Inflammatory macrophage treated with lipopolysaccharide for 4 hours (primary cell): Measurements from ENCODE around the gene EIF1.
"Not testable (repeated sequence)": the region's sequence is repeated elsewhere in the genome, so short reads cannot be mapped to it uniquely, and the experiment has no call there.

Experiments used
- DNase-seq: peaks from one replicate; pipeline ENCODE4 v3.0.0-alpha.2; 2020

Gene EIF1

DNA sequence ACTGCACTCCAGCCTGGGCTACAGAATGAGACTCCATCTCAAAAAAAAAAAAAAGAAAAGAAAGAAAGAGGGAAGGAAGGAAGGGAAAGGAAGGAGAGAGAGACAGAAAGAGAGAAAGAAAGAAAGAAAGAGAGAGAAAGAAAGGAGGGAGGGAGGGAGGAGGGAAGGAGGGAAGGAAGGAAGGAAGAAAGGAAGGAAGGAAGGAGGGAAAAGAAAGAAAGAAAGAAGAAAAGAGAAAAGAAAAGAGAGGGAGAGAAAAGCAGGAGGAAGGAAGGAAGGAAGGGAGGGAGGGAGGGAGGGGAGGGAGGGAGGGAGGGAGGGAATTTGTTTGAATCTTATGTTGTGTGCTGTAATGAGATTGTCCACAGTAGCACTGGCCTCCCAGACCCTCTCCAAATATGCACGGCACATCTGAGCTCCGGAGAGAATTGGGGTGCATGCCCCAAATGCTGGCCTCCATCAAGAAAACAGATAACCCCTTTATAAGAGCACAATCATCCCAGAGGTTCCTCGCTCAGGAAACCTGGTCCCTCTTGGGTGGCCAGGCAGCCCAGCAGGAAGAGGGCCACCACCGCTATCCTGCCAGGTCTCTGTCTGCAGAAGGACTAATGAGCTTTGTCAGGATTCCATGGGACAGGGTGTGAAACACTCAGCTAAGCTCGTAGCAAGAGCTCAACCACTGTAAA is 8.8 kb upstream of the EIF1 start:
- no peak for DNase-seq

DNA sequence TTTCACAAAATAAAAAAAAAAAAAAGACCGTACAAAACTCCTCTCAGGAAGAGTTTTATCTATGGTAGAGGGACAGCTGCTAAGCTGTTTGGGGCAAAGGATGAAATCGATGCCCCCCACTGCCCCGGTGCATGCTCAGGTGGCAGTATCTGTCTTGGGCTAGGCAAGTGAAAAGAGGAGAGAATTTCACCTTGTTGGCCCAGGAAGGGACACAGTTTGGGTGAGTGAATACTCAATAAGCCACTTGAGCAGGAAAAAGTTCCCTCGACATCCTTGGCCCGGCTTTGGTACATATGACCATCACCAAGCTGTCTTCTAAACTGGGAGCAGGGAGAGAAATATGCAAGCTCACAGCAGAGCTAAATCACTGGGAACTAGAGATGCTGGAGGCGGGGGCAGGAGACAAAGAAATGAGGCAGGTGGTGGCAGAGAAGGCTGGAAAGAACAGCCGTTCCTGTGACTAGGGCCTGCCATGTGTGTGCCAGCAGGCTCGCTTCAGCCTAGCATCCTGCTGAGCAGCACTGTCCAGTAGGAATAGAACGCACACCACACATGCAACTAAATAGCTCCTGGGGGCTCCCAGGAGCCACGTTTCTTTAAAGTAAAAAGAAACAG is 8.2 kb upstream of the EIF1 start:
- no peak for DNase-seq

DNA sequence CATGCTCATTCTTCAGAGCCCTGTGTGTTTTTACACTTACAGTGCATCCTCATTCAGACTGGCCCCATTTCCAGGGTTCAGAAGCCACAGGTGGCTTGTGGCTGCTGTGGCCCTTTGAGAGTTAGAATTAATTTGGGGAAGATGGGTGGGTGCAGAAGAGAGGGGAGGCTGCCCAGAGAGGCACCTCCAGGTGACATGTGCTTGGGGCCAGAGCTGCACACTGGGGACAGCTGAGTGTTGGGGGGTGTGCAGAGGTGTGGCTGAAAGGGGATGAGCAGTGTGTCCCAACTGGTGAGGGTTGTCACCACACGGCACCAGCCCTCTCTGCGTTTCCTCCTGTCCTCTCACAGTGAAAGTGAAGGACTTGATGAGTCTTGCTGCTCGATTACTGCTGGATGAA is 6.9 kb upstream of the EIF1 start:
- peak; percentile 18 for DNase-seq

DNA sequence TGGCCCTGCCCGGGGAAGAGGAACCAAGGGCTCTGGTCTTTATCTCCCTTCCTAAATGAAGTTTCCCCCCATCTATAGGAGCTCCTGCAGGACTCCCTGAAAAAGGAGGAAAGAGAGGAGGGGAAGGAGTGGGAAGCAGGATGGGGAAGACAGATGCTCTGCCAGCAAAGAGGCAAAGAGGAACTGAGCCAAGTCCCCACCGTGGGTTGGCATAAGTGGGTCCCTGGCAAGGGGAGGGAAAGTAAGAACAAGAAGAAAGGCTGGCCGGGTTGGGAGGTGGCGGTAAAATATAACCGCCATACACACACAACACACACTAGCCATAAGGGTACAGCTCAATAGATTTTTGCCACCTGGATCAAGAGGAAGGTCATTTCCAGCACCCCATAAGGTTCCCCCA is 6.1 kb upstream of the EIF1 start:
- peak; percentile 52 for DNase-seq

DNA sequence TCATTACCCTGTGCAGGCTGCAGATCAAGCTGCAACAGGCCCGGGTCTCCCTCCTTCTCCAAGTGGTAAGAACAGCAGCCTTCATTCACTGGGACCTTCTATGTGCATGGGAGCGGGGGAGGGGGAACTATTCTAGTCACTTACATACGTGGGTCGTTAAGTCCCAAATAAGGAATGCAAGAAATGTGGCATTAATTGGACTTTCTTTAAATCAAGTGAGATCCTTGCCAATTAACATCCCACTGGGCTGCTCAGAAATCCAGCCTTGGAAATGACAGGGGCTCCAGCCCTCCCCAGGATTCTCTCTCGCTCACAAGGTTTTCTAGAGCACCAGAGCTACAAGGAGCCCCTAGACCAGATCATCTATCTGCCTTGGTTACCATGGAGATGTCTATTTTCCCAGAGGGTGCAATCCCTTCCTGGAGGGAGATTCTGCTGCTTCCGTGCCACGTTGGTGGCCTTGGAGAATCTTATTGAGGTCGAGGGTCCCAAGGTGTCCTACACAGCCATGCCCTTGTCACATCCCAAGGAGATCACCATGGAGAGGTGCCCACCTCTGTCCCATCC is 5.2 kb upstream of the EIF1 start:
- no peak for DNase-seq

DNA sequence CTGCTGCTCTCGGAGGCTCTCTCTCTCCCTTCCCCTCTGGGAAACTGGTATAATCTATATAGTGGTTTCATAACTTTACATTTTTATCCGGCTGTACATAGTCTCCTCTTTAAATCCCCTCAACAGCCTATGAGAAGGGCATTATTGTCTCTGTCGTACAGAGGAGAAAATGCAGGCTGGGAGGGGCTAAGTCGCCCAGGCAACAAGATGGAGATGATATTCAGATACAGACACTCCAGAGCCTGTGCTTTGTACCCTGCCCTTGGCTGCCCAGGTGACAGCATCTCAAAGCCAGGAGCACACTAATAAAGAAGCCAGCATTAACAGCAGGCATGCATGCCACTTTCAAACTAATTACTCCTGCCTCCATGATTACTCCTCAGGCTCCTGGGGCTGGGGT is 4.7 kb upstream of the EIF1 start:
- no peak for DNase-seq

DNA sequence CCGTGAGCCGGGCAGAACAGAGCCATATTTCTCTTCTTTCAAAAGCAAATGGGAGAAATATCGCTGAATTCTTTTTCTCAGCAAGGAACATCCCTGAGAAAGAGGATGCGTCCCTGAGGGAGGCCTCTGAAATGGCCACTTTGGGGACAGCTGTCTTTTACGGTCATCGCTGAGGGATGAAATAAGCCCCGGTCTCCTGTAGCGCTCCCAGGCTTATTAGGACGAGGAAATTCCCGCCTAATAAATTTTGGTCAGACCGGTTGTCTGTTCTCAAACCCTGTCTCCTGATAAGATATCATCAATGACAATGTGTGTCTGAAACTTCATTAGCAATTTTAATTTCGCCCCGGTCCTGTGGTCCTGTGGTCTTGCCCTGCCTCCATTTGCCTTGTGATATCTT is 2.9 kb upstream of the EIF1 start:
- DNase-seq: not testable (repeated sequence)

DNA sequence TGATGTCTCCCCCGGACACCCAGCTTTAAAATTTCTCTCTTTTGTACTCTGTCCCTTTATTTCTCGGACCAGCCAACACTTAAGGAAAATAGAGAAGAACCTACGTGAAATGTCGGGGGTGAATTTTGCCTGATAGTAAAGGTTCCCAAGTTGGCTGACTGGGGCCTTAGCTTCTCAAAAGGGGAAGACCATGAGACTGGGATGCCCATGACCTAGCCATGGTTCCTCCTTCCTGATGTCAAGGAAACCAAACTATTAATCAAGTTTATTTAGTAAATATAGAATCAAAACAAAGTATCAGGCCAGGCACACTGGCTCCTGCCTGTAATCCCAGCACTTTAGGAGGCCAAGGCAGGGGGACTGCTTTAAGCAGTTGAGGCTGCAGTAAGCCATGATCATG is 2.4 kb upstream of the EIF1 start:
- DNase-seq: peak; percentile 68

DNA sequence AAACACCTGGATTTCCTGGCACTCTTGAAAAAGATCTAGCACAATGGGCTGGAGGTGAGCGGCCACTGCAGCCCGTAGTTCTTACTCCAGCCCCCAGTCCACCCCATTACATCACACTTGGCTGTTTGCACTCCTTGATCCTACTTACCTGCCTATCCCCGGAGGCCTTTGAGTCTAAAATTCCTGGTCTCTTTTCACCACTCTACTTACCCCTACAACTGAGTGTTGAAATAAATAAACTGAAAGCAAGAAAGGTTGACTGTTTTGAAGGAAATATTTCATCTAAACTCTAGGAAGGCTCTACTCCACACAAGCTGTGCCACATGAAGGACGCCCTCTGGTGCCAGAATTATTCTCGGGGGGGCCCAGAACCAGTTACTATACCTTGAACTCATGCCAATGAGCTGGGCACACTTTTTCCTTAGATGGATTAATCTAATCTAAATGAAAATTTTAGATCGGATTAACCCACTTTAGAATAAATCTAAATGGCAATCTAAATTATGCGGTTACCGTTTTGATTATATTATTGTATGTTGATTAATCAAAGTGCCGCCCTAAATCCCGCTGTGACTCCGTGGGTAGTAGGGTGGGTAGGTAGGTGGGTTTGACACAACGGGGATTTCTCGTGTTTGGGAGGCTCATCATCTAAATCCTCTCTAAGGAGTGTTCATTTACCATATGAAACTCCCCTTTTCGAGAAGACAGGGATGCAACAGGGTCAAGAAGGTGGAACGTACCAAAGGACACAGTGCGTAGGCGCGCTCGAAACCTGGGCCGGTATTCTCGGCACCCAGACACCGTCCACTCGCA is 651 bp upstream of the EIF1 start:
- peak; percentile 48 for DNase-seq

DNA sequence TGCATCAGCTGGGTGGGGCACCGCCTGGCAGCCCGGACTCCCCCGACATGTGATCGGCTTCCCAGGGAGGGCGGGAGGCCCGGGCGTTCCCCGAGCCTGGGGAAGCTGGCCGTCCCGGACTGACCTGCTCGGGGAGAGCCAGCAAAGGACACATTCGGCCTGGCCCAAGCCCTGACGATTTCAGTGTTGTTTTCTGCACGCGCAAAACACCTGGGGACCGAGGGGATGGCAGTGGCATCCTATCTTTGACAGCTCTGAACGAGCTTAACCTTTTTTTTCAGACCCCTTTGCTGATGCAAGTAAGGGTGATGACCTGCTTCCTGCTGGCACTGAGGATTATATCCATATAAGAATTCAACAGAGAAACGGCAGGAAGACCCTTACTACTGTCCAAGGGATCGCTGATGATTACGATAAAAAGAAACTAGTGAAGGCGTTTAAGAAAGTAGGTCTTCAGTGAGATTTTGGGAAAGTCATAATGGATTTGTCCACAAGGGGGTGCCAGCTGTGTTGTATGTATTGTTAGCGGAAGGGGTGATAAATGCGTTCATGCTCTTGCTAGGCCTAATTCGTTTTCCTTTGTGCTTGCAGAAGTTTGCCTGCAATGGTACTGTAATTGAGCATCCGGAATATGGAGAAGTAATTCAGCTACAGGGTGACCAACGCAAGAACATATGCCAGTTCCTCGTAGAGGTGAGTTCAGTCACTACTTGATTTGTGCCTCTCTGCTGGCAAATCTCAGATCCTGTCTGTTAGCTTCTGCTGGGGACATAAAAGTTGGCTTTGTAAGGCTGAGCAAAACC is 1.0 kb downstream of the EIF1 start:
- DNase-seq: peak; percentile 78

DNA sequence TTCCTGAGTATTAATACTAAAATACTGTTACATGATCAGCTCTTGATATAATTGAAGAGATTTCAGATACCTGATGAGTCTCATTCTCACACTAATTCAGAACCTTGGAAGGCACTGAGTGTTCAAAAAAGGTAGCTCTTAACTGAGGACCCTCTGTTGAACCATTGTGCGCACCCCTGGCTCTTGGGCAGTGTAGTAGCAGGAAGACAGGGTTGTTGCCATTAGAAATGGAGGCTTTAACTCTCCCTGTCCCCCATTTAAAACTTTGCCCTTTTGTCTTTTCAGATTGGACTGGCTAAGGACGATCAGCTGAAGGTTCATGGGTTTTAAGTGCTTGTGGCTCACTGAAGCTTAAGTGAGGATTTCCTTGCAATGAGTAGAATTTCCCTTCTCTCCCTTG is 1.8 kb downstream of the EIF1 start:
- DNase-seq: no peak

DNA sequence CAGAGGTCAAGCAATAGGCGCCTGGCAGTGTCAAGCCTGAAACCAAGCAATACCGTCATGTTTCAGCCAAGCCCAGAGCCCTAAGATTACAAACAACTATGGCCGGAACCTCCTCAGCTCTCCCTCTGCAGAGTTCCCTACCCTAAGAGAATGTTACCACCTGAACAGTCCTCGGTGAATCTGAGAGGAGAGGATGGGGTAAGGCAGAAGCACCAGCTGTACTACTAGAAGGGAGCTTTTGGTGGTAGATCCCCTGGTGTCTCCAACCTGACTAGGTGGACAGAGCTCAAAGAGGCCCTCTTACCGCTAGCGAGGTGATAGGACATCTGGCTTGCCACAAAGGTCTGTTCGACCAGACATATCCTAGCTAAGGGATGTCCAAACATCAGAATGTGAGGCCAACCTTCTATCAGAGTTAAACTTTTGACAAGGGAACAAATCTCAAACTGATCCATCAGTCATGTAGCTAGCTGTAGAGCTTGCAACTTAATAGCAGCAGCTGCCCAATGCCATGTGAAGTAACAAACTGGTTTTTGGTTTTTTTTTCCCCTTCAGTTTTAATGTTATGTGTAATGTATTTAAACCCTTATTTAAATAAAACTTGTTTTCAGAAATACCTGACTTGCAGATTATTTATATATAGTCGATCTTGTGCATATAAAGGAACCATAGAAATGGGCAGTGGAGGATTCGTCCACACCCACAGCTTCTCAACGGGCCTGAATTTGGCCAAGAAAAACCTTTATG is 2.5 kb downstream of the EIF1 start:
- DNase-seq: no peak

DNA sequence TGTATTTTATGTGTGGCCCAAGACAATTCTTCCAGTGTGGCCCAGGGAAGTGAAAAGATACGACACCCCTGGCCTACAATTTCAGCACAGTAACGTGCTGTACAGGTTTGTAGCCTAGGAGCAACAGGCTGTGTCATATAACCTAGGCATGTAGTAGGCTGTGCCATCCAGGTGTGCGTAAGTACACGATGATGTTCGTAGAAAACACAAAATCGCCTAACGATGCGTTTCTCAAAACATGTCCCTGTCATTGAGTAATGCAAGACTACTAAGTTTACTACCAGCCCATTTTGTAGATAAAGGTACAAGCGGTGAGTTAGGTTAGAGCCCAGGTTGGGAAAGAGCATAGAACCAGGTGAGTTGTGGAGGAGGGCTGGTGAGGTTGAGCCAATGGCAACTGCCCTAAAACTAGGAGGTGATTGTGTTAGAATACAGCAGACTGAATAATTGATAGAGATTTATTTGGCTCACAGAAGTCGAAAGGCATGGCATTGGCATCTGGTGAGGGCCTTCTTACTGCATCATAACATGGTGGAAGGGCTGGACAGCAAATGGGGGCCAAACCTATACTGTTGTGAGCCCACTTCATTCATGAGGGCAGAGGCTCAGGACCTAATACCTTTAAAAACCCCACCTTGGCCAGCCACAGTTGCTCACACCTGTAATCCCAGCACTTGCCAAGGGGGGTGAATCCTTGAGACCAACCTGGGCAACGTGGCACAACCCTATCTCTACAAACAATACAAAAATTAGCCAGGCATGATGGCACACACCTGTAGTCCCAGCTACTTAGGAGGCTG is 4.2 kb downstream of the EIF1 start:
- DNase-seq: no peak

DNA sequence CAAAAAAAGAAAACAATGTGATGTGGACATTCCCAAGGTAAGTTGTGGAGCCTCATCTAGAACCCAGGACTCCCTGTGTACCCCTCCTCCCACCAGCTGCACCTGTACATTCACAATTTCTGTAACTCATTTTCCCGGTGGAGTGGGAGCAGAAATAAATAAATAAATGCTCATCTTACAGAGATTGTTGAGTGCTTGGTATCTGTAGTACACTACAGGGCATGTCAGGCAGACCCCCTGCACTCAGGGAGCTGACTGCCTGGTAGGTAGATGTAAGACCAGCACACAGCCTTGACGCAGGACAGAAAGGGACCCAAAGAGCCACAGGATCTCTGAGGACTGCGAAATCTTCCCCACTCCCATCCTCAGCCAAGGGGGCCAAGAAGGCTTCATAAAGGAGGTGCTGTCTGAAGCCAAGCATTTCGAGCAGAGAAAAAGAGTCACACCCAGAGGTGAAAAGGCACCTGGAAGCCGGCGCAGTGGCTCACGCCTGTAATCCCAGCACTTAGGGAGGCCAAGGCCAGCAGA is 6.5 kb downstream of the EIF1 start:
- no peak for DNase-seq

DNA sequence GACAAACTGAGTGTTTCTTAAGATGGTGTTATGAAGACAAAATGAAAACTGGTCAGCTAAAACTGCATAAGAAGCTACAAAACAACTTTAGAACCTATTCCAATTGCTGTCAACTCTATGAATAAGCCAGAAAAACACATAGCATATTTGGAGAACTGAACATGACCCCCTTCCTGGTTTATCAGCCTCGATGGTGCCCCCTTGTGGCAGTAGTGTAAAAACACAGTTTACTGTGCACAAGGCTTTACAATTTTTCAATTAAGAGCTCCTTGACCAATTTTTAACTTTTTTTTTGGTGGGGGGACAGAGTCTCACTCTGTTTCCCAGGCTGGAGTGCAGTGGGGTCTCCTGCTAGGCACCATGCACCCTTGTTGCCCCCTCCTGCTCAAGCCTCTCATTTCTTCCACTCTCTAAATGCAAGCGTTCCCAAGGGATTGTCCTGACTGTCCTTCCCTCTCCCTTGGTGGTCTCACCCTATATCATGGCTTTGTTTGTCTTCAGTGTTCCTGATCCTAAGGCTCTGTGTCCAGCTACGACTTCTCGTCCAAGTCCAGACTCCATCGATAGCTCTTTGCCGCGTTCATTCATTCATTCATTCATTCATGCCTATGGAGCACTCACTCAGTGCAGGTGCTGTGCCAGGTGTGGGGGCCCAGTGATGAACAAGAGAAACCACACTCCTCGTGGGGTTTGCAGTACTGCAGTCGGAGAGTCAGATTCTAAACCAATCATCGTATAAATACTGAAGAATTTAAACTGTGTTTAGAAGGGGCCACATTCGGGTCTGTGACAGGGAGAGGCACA is 7.5 kb downstream of the EIF1 start:
- DNase-seq: peak; percentile 87

DNA sequence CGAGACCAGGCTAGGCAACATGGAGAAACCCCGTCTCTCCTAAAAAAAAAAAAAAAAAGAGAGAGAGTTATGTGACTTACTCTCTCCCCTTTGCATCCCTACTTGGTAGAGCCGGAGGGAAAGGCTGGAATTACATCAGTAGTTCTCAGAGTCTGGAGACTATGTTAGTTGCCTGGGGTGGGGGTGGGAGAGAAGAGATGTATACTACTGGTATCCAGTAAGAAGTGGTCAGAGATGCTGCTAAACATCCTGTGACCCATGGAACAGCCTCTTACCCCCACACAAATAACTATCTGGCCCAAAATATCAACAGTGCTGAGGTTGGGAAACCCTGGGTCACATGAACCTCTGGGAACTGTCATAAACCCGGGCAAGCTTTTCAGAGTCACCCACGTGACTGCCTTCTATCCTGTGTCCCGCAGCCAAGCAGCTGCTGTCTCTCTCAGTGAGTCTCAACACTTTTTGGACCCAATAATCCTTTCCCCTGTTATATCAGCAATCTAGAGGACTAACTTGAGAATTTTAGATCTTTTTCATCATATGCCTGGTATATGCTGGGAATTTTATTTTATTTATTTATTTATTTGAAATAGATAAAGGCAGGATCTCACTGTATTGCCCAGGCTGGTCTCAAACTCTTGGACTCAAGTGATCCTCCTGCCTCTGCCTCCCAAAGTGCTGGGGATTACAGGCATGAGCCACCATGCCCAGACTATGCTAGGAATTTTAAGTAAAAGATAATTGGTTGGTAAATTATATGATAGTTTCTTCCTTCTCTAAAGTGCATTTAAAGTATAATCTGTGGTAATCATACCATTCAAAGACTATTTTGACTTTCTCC is 8.7 kb downstream of the EIF1 start:
- peak; percentile 90 for DNase-seq

DNA sequence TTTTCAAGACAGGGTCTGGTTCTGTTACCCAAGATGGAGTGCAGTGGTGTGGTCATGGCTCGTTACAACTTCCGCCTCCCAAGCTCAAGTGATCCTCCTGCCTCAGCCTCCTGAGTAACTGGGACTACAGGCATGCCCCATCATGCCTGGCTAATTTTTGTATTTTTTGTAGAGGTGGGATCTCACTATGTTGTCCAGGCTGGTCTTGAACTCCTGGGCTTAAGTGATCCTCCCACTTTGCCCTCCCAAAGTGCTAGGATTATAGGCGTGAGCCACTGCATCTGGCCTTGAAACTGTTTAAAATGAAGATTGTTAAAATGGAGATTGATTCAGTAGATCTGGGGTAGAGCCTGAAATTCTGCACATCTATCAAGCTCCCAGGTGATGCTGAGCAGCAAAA is 12.2 kb downstream of the EIF1 start:
- DNase-seq: not testable (repeated sequence)

DNA sequence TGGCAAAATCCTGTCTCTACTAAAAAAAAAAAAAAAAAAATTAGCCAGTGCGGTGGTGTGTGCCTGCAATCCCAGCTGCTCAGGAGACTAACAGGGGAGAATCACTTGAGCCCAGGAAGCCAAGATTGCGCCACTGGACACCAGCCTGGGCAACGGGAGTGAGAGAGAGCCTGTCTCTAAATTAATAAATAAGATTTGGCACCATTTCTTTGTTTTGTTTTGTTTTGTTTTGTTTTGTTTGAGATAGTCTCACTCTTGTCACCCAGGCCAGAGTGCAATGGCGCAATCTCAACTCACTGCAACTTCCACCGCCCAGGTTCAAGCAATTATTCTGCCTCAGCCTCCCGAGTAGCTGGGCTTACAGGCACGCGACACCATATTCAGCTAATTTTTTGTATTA is 14.0 kb downstream of the EIF1 start:
- DNase-seq: no peak
